ENCODE measurements around the gene SPEF1.

- TF ChIP-seq CTCF (IDR thresholded peaks at IDR 0.05) (no peak), POLR2A (IDR thresholded peaks at IDR 0.05) (no peak)
Measured at GRCh38 chr20:3786126-3786484, 4.9 kb upstream of the SPEF1 start.

Data from breast epithelium (tissue), 3 donors.